Amygdala (tissue), 56 donors: ENCODE data around the gene CPS1.
A peak's percentile ranks its signal among the peaks of the same experiment; 100 is the strongest.

Experiments
- DNase-seq, 56 donors: peaks; one replicate each; lab custom pipeline; 2025; lab: John Stamatoyannopoulos, UW

The CPS1 gene

GRCh38 chr2:210556329-210556980 is at the start of gene CPS1:
Gene CPS1 (plus strand): TSS chr2:210556599. CDS start chr2:210556734, 135 bp downstream.
- no peak for DNase-seq

GRCh38 chr2:210515911-210516310 is 40.5 kb upstream of the CPS1 start:
- no peak for DNase-seq

DNA sequence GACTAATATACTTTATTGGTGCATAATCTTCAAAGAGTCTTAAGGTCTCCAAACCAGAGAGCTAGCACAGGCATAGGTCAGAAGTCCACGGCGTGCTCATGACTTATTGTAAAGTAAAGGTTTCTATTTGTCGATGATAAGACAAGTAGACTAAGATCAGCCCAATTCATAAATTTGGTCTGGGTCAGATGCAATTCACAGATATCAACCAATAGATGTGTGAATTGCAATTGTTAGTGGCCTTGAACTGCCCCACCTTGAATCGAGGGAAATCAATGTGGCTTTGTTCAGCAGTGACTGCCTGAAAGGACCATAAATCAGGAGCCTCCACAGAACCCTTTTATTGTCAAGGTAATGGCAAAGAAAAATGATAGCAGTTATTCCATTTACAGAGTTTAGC is 39.1 kb upstream of the CPS1 start:
- DNase-seq = no peak

- peak in 15 of 56 donors; percentile 2 to 80 (median 14) for DNase-seq
These were observed 36.8 kb upstream of the CPS1 start for GRCh38 chr2:210519594-210519993.

DNA sequence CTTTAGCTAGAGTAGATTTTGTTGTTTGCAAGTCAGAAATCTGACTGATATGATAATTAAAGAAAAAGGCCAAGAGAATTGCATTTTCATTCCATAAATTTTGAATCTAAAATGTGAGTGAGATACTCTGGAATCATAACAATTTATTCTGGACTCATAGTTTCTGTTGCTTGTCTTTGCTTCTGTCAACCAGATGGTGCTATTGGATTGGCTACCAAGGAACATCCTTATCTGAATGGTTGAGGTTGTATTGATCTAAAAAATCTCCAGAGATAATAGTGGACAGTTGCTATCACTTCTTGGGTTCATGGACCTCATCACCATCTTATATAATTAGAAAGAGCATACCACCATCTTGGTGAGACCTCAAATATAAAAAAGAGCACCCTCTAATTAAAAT is 34.0 kb upstream of the CPS1 start:
- DNase-seq = no peak

- DNase-seq = no peak
These were observed 32.6 kb upstream of the CPS1 start for GRCh38 chr2:210523650-210524289.

DNA sequence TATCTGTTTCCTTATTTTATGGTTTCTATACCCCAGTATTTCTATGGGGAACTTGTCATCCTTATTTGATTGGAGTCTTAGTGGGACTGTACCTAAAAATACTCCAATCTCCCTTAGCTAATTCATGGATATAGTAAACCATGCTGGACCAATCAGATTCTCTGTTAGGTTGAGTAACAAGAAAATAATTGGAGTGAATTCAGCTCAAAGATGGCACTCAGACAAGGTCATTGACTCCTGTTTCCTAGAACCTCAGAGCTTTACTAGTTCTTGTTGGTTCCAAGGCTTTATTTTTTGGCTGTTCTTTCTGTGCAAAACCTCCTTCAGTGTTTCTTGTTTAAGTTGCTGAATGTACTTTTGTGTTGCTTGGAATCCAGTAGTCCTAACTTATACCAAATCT is 31.9 kb upstream of the CPS1 start:
- no peak for DNase-seq

DNA sequence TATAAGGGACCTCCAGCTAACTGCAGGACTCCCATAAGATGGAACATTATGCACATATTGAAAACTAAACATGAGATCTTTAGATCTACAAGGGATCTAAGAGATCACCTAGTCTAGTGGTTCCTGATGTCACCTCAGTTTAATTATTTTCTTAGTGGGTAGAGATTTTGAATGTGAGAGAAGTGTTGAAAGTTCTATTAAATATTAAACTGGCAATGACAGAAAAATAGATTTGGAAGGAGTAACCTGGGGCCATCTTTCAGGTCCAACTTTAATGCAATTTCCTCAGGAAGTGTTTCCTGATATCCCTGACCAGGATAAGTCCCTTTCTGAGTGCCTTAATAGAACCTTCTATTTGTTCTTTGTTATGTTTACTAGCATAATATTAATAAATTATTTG is 29.1 kb upstream of the CPS1 start:
- DNase-seq = no peak

- no peak for DNase-seq
These were observed 27.7 kb upstream of the CPS1 start for GRCh38 chr2:210528716-210529115.

GRCh38 chr2:210531050-210531449 is 25.3 kb upstream of the CPS1 start:
- no peak for DNase-seq

DNA sequence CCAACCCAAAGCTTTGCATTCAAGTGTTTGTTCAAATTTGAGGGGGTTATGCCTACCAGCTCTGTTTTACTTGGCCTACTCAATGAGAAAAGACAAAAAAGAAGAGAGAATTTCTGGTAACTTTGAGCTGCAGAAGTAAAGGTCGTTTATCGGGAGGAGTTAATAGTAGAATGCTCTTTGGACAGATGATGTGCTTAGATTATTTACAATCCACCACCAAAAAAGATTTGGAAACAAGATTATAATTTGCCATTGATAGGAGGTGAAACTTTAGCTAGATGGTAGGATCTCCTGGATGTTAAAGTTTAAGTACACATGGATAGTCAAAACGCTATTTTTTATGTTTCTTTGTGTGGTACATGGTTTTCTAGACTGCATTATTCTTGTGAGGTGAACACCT is 24.9 kb upstream of the CPS1 start:
- DNase-seq = no peak

DNA sequence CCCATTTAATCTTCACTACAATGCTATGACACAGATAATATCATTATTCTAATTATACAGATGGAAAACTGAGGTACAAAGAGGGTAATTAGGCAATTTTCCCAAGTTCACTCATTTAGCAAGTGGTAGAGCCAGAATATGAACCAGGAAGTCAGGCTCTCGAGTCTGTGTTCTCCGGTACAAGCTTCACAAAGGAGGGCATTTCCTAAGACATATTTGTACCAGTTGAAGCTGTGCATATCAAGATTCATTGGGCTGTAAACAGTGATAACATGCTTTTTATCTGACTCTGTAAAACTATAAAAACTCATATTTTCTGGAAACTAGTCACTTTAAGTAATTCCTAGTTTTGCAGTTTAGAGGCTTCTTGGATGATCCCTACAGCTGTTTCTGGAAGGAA is 23.0 kb upstream of the CPS1 start:
- no peak for DNase-seq

- DNase-seq = no peak
These were observed 21.5 kb upstream of the CPS1 start for GRCh38 chr2:210534879-210535278.

- DNase-seq = no peak
These were observed 19.3 kb upstream of the CPS1 start for GRCh38 chr2:210536973-210537650.

DNA sequence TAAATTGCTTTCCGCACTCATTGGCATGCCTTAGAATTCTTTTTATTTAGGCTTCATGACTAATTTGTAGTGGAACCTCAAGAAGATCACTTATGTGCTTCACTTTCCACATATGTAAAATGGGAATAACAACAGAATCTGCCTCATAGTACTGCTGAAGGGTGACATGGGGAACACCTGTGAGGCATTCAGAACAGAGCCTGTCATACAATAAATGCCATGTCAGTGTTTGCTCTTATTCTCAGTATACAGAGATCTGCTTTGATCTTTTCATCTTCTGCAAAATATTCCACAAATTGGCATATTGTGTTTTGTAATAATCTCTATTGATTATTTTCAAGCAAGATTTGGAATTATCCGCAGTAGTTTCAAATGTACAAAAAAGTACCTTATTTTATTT is 17.4 kb upstream of the CPS1 start:
- DNase-seq = no peak

DNA sequence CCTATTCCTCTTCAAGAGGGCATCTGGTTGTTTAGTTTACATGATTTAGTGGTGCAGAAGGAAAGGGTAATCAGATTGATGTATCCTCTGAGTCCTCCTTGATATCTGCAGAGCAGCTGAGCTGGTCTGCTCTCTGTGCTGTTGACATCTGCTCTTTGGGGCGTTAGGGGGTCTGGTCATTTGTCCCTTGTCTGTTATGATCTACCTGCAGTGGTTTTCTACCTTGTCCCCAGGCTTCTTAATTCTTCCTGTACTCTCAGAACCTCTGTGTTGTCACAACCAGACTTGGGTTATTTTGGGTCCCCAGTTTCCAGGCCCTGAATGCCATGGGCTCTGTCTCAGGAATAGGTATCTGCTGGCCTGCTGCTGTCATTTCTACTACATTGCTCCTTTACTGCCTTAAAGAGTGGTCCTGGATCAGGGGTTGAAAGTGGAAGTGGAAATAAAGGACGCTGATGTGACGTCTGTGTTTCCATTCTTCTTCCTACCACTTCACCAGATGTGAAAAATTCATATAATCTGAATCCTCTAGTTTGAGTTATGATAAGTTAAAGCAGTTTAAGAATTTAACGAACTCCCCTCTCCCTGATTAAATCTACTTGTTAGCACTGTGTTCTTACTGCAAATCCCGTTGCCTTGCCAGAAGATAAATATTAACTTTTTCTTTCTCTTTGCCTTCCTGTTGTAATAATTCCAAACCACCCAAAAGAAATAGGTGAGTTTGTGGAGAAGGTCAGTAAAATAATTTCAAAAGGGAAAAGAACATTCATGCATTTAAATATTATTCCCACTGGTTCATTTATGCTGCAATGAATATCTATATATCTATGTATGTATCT is 16.6 kb upstream of the CPS1 start:
- DNase-seq = no peak

- no peak for DNase-seq
These were observed 15.9 kb upstream of the CPS1 start for GRCh38 chr2:210540471-210540870.

DNA sequence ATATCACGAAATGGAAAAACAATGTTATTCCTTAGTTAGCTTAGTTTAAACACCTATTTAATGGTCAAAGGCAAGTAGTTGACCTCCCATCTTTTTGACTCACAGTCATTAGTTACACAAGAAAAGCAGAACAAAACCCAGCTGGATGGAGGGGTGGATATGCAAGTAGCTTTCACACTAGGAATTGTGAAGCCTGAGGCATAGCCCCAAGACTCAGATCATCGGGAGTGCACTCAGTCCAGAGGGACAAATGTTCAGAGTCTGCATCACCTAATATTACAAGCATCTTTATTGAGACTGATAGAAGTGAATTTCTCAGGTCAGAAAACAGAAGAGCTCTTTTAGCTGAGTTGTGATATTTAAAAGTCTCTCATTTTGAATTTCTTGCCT is 15.5 kb upstream of the CPS1 start:
- no peak for DNase-seq

GRCh38 chr2:210541290-210541902 is 15.0 kb upstream of the CPS1 start:
- peak in 1 of 56 donors; percentile 5 for DNase-seq

DNA sequence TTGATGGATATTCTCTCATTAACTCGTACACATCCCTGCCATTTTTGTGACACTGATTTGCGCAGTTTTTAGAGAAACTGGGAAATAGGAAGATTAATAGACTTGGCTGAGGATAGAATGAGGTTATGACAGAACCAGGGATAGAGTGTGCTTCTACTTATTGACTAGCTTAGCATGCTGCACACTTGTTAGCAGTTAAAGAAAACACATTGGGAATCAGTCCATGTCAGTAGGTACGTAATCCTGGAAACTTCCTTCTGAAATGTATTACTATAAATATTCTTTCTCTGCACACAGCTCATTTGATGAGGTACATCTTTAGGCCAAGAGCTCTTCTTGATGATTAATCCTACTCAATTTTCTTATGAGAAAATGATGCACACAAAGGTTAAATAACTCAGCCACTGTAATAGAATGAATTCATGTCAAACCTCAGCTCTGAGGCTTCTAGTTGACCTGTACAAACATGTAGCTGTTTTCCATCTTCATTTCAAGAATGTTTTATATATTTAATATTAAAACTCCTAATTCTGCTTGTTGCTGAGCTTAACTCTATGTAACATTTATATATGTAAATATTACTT is 12.3 kb upstream of the CPS1 start:
- no peak for DNase-seq
